GM19438 (cell line): Measurements from ENCODE around the gene SLFNL1.

Source experiments
- ATAC-seq: cut with Tn5 transposase; IDR thresholded peaks from one replicate; pipeline ENCODE4 v1.9.1; 2021; ENCODE audit warnings: low read depth; ENCODE audit not compliant: unreplicated experiment

SLFNL1 gene

GRCh38 chr1:41020654-41021053, 871 bp downstream of the SLFNL1 start:
- no peak for ATAC-seq

GRCh38 chr1:41020109-41020576, 1.4 kb downstream of the SLFNL1 start:
- no peak for ATAC-seq

- ATAC-seq: no peak
These were observed 2.2 kb downstream of the SLFNL1 start for GRCh38 chr1:41019353-41019745.

- no peak for ATAC-seq
These were observed 3.5 kb downstream of the SLFNL1 start for GRCh38 chr1:41018018-41018410.

GRCh38 chr1:41017141-41018017, 4.1 kb downstream of the SLFNL1 start:
- no peak for ATAC-seq

DNA sequence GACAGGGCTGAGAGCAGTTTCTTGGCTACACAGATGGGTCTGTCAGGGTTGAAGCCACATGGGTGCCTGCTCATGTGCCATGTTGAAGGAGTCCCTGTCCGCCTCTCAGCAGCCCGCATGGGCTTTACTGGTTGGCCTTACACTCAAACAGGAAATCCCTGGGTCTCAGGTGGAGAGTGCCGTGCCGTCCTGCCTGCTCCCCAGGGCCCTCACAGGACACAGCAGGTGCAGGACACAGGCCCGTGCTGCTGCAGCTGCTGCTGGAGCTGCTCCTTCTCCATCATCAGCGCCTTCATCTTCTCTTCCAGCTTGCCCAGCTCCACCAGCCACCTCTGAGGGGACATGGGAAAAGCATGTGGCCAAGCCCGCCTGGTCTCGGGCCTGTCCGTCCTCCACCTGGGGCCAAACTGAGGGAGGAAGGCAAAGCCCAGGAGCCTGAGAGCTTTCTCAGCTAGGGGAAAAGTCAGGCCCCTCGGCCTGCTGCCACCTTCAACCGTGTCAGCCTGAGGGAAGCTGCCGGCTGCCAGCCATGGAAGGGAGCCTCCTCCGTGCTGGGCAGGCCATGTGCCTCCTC, 5.5 kb downstream of the SLFNL1 start:
- no peak for ATAC-seq

DNA sequence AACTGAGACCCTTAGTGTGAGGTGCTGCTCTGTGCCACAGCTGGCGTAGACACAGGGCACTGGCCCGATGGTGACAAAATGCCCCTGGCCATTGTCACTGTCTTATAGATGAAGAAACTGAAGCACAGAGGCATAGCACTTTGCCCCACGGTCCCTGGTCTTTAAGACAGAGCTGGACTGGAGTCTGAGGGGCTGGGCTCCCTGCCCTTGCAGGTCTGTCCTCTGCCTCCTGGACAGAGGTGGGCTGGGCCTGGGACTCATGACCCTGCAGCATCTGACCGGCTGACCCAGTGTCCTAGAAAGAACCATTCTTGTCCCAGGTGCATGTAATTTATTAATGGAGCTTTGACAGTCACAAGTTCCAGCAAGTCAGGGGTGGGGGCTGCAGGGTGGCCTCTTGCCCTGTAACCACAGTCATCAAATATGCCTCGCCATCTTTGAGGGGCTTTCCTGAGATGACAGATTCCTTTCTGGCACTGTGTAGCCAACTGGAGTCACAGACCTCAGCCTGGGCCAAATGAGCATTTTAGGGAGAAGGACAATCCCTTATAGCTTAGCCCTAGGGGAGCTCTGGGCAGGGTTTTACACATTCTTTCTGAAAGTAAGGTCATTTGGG, 6.1 kb downstream of the SLFNL1 start:
- ATAC-seq: no peak

- ATAC-seq: no peak
These were observed 6.7 kb downstream of the SLFNL1 start for GRCh38 chr1:41014871-41015270.

GRCh38 chr1:41013796-41014195, 7.7 kb downstream of the SLFNL1 start:
- ATAC-seq: no peak

GRCh38 chr1:41013024-41013423, 8.5 kb downstream of the SLFNL1 start:
- ATAC-seq: no peak

GRCh38 chr1:41010345-41010744, 11.2 kb downstream of the SLFNL1 start:
- ATAC-seq: no peak

DNA sequence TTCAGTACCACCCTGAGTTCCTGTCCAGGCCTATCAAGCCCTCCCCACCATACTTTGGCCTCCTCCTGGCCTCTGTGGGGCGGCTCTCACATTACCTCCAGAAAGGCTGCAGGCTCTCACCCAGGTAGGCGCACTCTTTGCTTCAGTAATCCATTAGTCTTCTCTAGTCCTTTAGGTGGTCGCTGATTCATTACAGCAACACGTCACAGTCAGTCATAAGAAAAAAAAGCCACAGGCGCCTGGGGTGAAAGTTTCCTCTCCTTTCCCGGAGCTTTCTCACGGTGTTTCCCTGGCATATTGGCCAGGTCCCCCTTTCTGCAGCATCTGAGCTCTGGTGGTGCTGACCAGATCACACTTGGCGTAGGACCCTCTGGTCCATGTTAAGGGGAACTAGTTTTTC, 12.1 kb downstream of the SLFNL1 start:
- no peak for ATAC-seq

DNA sequence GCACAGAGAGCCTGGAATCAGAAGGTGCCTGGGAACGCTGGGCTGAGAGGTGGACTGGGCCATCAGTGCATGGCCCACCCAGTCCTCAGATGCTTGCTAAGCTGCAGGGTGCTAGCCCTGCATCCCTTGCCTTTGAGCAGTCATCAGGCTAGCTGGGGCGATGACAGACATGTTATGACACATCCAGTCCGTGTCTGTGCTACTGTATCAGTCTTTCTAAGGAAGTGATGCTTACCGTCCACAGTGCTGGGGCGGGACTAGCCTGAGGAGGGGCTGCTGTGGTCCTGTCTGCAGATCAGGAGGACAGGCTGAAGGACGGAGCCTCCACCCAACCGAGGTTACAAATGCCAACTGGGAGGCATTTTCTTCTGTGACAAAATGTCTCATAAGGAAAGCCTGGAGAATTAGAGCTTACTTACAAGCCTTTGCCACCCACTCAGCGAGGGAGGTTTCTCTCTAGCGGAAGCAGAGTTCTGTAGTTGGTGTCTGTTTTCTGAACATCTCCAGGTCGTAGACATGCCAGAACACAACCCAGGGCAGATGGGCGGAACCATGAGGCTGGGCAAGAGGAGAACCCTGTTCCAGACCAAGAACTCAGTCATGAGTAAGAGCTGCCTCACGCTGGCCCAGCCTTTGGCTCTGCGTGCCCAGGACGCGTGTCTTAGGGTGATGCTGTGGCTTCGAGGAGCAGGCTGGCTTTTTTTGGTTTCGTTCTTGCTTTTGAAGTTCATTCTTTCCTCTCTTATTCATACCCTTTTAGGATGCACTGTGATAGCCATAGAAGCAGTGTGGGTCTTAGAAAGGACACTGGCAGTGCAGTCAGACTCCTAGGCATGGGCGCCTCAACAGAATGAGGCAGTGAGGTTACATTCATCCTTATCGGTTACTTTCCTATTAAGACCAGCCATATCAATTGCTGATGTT, 14.3 kb downstream of the SLFNL1 start:
- no peak for ATAC-seq

GRCh38 chr1:41005876-41006275, 15.6 kb downstream of the SLFNL1 start:
- ATAC-seq: no peak

- ATAC-seq: peak; percentile 99
These were observed 17.8 kb downstream of the SLFNL1 start for GRCh38 chr1:41003640-41004220.

GRCh38 chr1:41003127-41003639, 18.3 kb downstream of the SLFNL1 start:
- ATAC-seq: no peak

- no peak for ATAC-seq
These were observed 22.9 kb downstream of the SLFNL1 start for GRCh38 chr1:40998668-40999067.

GRCh38 chr1:40997096-40997495, 24.4 kb downstream of the SLFNL1 start:
- ATAC-seq: no peak

DNA sequence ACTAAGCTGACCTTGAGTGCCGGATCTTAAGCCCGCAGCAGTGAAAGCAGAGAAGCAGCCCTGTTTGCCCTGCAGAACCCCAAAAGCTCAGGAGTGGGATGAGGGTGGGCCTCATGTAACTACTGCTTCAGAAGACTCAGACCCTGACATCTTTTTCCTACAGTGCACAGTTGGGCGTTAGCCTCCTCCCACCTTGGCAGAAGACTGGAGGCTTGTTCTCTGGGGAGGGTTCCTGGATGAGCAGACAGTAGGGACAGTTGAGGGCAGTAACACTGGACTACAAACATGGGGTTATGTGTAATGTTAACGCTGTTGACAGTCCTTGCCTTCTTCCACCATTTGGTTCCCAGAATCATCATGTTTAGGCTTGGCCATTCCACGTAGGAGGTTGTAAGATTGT, 32.5 kb downstream of the SLFNL1 start:
- no peak for ATAC-seq

GRCh38 chr1:40988280-40988679, 33.2 kb downstream of the SLFNL1 start:
- ATAC-seq: no peak
